H1 (cell line): Measurements from ENCODE around the gene DHCR24. TPM values are rescaled to one million over a fixed set of nuclear protein-coding genes. Genes with fewer than 3 reads are reported as not detected.

Experiments used
- KDM4A ChIP-seq: IDR thresholded peaks from one replicate; pipeline ENCODE4 v1.7.1; 2012; ENCODE audit warnings: low read depth, mild to moderate bottlenecking, moderate library complexity, low read length, inconsistent platforms; ENCODE audit not compliant: severe bottlenecking
- SIRT6 ChIP-seq: IDR thresholded peaks from one replicate; pipeline ENCODE4 v1.7.1; 2012; ENCODE audit warnings: low read length, inconsistent platforms
- polyA plus RNA-seq, 7 experiments: library from polyadenylated mRNA; depleted of rRNA in 3 of 7; stranded (reverse) in 5 of 7; unstranded in 2 of 7; fragments of >200 nt in 5 of 7; fragments of 200-250 nt in 2 of 7; gene quantifications; 1 replicate in 5 of 7; 2 replicates in 1 of 7; 4 replicates in 1 of 7; pipeline versions ENCODE4 v1.2.1 to v1.2.3, GENCODE V29; 2011 to 2013; ENCODE audit warnings: missing spikeins in 2 of 7, mixed read lengths in 2 of 7
- total RNA-seq: library from RNA; stranded (reverse); fragmentation: NEBNext Ultra II Directional; extraction: Animal tissue kit (Norgen Biotek cat#: 25700); gene quantifications from 2 replicates; pipeline ENCODE4 v1.2.1, GENCODE V29; 2021

Gene DHCR24
- total and polyA plus RNA-seq, 2 of the 8 experiments (the other 6 are each of a cell fraction or from before 2014, with no cell fraction given), result 370 to 419 TPM

DNA sequence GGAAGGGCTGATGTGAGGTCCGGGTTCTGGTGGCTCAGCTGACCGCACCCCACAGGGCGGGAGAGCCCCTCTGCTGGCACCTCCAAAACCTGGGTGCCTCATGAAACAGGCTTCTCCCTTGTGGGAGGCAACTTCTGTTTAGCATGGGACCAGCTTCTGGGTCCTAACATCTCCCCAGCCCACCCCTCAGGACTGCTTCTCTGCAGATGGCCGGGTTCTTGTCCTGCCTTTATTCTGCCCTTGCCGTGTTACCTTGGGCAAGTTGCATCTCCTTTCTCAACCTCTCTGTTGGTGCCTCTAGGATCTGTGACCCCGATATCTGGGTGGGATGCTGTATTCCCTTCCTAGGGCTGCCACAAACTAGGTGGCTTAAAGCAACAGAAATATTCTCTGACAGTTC lies 70.9 kb downstream of the DHCR24 start (continued):
- TF ChIP-seq KDM4A (no peak), SIRT6 (no peak)
